ENCODE measurements around the gene MRPL36. TPM values are rescaled to one million over a fixed set of nuclear protein-coding genes. Genes with fewer than 3 reads are reported as not detected.

Gene MRPL36
- polyA plus RNA-seq, 1 experiment, result 104 TPM

DNA sequence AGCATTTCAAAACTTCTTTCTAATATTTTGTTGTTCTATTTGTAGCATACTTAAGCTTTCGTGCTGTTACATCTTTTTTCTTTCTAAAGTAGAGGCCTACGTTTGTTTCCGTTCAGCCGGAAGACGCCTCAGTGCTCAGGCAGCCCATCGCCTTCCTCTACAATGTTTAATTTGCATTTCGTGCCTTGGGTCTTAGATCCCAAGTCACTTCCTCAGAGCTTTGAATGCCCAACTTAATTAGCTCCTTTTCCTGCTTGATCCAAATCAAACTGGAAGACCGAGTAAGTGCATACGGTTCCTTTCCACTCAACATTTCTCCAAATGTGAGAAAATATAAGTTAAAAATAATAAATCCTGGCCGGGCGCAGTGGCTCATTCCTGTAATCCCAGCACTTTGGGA, 43.2 kb downstream of the MRPL36 start:
- H3K27me3 ChIP-seq (ENCODE audit: control insufficient read depth, insufficient read depth, low read length), result peaks cover 18% of the 10 kb centered on the region
- H3K4me3 ChIP-seq (ENCODE audit: low read depth, low read length), result no peak overlapping the region
- no peaks in the 10 kb centered on the region; the same call in 1 of the 2 replicates for H3K9me3 ChIP-seq (ENCODE audit: control insufficient read depth, insufficient read depth, low read length)
- H3K27ac ChIP-seq (ENCODE audit: low read depth, low read length), result no peak overlapping the region
- ChIA-PET CTCF (no interaction called here), POLR2A (no interaction called here)
- TF ChIP-seq CTCF (IDR thresholded peaks at IDR 0.05; ENCODE audit: low read depth, low read length), result no peak
- no peak for DNase-seq (ENCODE audit: low read depth, low spot score)

DNA sequence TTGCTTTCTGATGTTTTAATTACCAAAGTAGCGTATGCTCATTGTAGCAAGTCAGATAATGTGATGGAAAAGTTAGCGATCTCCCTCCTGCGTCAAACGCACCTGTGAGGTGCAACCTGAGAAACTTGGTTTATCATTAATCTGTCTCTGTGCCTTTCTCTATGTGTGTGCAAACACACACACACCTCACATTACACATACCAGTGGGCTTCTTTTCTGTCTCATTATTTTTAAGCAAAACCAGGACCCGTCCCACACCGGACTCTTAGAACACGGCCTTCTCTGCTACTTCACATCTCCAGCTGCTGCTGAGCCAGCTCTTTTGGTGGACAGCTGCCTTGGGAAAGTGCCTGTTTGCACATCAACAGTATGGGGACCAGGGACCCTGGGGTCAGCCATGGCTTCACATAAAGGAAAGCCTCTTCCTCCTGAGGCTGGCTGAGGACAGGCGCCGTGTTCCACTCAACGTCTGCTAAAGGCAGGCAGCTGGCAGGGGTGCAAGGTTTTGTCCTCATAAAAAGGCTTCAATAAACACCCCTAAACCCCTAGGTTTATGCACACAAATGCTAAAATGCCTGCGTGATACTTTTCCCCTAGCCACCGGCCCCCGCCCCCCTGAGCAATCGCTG, 44.2 kb downstream of the MRPL36 start:
- TF ChIP-seq CTCF (IDR thresholded peaks at IDR 0.05; ENCODE audit: low read depth, low read length), result no peak
- Histone ChIP-seq H3K4me3 (ENCODE audit: low read depth, low read length) (no peak overlapping the region), H3K27me3 (ENCODE audit: control insufficient read depth, insufficient read depth, low read length) (peaks cover 12% of the 10 kb centered on the region), H3K9me3 (ENCODE audit: control insufficient read depth, insufficient read depth, low read length) (no peaks in the 10 kb centered on the region; the same call in 1 of the 2 replicates), H3K27ac (ENCODE audit: low read depth, low read length) (no peak overlapping the region)
- DNase-seq (ENCODE audit: low read depth, low spot score), result no peak
- ChIA-PET POLR2A (no interaction called here), CTCF (no interaction called here)

DNA sequence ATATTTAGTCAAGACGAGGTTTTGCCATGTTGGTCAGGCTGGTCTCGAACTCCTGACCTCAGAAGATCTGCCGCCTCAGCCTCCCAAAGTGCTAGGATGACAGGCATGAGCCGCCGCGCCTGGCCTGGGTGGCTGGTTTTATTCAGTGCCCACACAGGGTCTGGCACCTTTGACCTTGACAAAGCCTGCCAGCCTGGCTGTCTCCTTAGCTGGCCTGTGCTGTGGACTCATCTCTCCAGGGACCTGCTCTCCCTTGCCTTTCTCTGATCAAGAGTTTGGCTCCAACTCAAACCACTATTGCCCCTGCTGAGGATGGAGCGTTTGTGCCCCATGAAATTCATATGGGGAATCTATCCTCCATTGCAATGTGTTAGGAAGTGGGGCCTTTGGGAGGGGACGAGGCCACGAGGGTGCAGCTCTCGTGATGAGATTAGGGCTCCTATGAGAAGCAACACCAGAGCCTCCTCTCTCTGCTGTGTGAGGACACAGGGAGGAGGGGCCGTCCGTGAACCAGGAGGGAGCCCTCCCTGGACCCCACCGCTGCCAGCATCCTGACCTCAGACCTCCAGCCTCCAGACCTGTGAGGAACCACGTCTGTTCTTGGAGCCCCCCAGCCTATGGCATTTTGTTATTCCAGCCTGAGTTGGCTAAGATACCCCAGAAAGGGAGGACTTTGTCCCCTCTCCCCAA, 45.0 kb downstream of the MRPL36 start:
- CTCF ChIA-PET, result no interaction called here
- no peak overlapping the region for H3K4me3 ChIP-seq (ENCODE audit: low read depth, low read length)
- POLR2A ChIA-PET, result no interaction called here
- no peaks in the 10 kb centered on the region; the same call in 1 of the 2 replicates for H3K9me3 ChIP-seq (ENCODE audit: control insufficient read depth, insufficient read depth, low read length)
- H3K27ac ChIP-seq (ENCODE audit: low read depth, low read length), result no peak overlapping the region
- DNase-seq (ENCODE audit: low read depth, low spot score), result no peak
- H3K27me3 ChIP-seq (ENCODE audit: control insufficient read depth, insufficient read depth, low read length), result peaks cover 12% of the 10 kb centered on the region
- no peak for TF ChIP-seq CTCF (IDR thresholded peaks at IDR 0.05; ENCODE audit: low read depth, low read length)

GRCh38 chr5:1753490-1753889, 46.1 kb downstream of the MRPL36 start:
- ChIA-PET CTCF (no interaction called here), POLR2A (no interaction called here)
- no peak for TF ChIP-seq CTCF (IDR thresholded peaks at IDR 0.05; ENCODE audit: low read depth, low read length)
- no peak for DNase-seq (ENCODE audit: low read depth, low spot score)
- no peak overlapping the region for H3K4me3 ChIP-seq (ENCODE audit: low read depth, low read length)
- peaks cover 10% of the 10 kb centered on the region for H3K27me3 ChIP-seq (ENCODE audit: control insufficient read depth, insufficient read depth, low read length)
- H3K9me3 ChIP-seq (ENCODE audit: control insufficient read depth, insufficient read depth, low read length), result no peaks in the 10 kb centered on the region; the same call in 1 of the 2 replicates
- H3K27ac ChIP-seq (ENCODE audit: low read depth, low read length), result no peak overlapping the region

GRCh38 chr5:1752881-1753280, 46.8 kb downstream of the MRPL36 start:
- CTCF ChIA-PET, result no interaction called here
- Histone ChIP-seq H3K27me3 (ENCODE audit: control insufficient read depth, insufficient read depth, low read length) (peaks cover 10% of the 10 kb centered on the region), H3K4me3 (ENCODE audit: low read depth, low read length) (no peak overlapping the region), H3K27ac (ENCODE audit: low read depth, low read length) (no peak overlapping the region), H3K9me3 (ENCODE audit: control insufficient read depth, insufficient read depth, low read length) (no peaks in the 10 kb centered on the region; the same call in 1 of the 2 replicates)
- DNase-seq (ENCODE audit: low read depth, low spot score), result no peak
- TF ChIP-seq CTCF (IDR thresholded peaks at IDR 0.05; ENCODE audit: low read depth, low read length), result no peak
- POLR2A ChIA-PET, result no interaction called here

Data from AG04450 (cell line).